Upper lobe of right lung (tissue), 1 donor: Measurements from ENCODE around the gene PIK3CD. TPM values are rescaled to one million over a fixed set of nuclear protein-coding genes. Genes with fewer than 3 reads are reported as not detected.
A peak's percentile ranks its signal among the peaks of the same experiment; 100 is the strongest.

Source experiments
- ATAC-seq: fragments of 200-7000 bp; cut with Tn5 transposase; one replicate; pipeline ENCODE4 v1.9.1; 2020; ENCODE audit warnings: mild to moderate bottlenecking, moderate library complexity
- DNase-seq: peaks from one replicate; pipeline ENCODE4 v3.0.0-alpha.2; 2020
- H3K27ac ChIP-seq: fragments of 200-600 bp; one replicate; pipeline ENCODE4 v1.8.0; 2022
- H3K27me3 ChIP-seq: fragments of 200-600 bp; one replicate; pipeline ENCODE4 v1.8.0; 2022; ENCODE audit warnings: mild to moderate bottlenecking
- H3K36me3 ChIP-seq: fragments of 200-600 bp; one replicate; pipeline ENCODE4 v1.8.0; 2022
- H3K4me1 ChIP-seq: fragments of 200-600 bp; one replicate; pipeline ENCODE4 v1.8.0; 2022
- H3K4me3 ChIP-seq: fragments of 200-600 bp; one replicate; pipeline ENCODE4 v1.8.0; 2022; ENCODE audit warnings: mild to moderate bottlenecking
- H3K9me3 ChIP-seq: fragments of 200-600 bp; one replicate; pipeline ENCODE4 v1.8.0; 2022
- CTCF ChIP-seq: fragments of 200-600 bp; IDR thresholded peaks from one replicate; pipeline ENCODE4 v1.8.0; 2022; ENCODE audit warnings: antibody characterized with exemption
- intact Hi-C: fragments of 100-400 bp; cut with DNase I; formaldehyde crosslinking; loops from one replicate; pipeline ENCODE4 v1.11.0; 2022
- total RNA-seq: library from RNA; stranded (reverse); fragmentation: NEBNext Ultra II Directional; extraction: Animal tissue kit (Norgen Biotek cat#: 25700); gene quantifications from one replicate; pipeline ENCODE4 v1.2.1, GENCODE V29; 2021
- donor health status: DM: no; HTN: yes; CAD: no; lungs with severe emphysema.

The PIK3CD gene
- total RNA-seq, 1 donor from 2014 or later = 18.2 TPM

- intact Hi-C loops = no loop called here
- no peaks in the 10 kb centered on the region for H3K9me3 ChIP-seq
Observed at GRCh38 chr1:9729523-9729922, 78.0 kb downstream of the PIK3CD start.

GRCh38 chr1:9730096-9730901 is 78.8 kb downstream of the PIK3CD start:
- no peaks in the 10 kb centered on the region for H3K4me1 ChIP-seq
- no peaks in the 10 kb centered on the region for H3K27me3 ChIP-seq
- peaks cover 93% of the 10 kb centered on the region for H3K36me3 ChIP-seq
- H3K9me3 ChIP-seq = no peaks in the 10 kb centered on the region
- no peak for TF ChIP-seq CTCF
- peak; percentile 85 for DNase-seq
- no peak overlapping the region for H3K4me3 ChIP-seq
- peak; percentile 90 for ATAC-seq
- no peak overlapping the region for H3K27ac ChIP-seq
- intact Hi-C loops = no loop called here

More at GRCh38 chr1:9729523-9729922, 78.0 kb downstream of the PIK3CD start:
- Histone ChIP-seq H3K27ac (no peak overlapping the region), H3K4me3 (no peak overlapping the region), H3K27me3 (no peaks in the 10 kb centered on the region), H3K36me3 (peaks cover 85% of the 10 kb centered on the region), H3K4me1 (no peaks in the 10 kb centered on the region)
- no peak for ATAC-seq
- no peak for DNase-seq
- TF ChIP-seq CTCF = no peak

GRCh38 chr1:9731051-9731537 is 79.6 kb downstream of the PIK3CD start:
- DNase-seq (no peak), ATAC-seq (no peak)
- Histone ChIP-seq H3K27me3 (no peaks in the 10 kb centered on the region), H3K4me3 (no peak overlapping the region), H3K4me1 (no peaks in the 10 kb centered on the region), H3K9me3 (no peaks in the 10 kb centered on the region), H3K36me3 (peaks cover 95% of the 10 kb centered on the region), H3K27ac (no peak overlapping the region)
- no peak for TF ChIP-seq CTCF
- intact Hi-C loops = no loop called here

GRCh38 chr1:9731561-9731960 is 80.0 kb downstream of the PIK3CD start:
- H3K27me3 ChIP-seq = no peaks in the 10 kb centered on the region
- H3K27ac ChIP-seq = no peak overlapping the region
- intact Hi-C loops = no loop called here
- no peak for TF ChIP-seq CTCF
- no peaks in the 10 kb centered on the region for H3K9me3 ChIP-seq
- no peak overlapping the region for H3K4me3 ChIP-seq
- H3K36me3 ChIP-seq = peaks cover 98% of the 10 kb centered on the region
- DNase-seq = no peak
- ATAC-seq = no peak
- no peaks in the 10 kb centered on the region for H3K4me1 ChIP-seq

GRCh38 chr1:9732123-9732971 is 80.8 kb downstream of the PIK3CD start:
- Histone ChIP-seq H3K27ac (no peak overlapping the region), H3K36me3 (peaks cover 97% of the 10 kb centered on the region), H3K27me3 (no peaks in the 10 kb centered on the region), H3K4me1 (no peaks in the 10 kb centered on the region), H3K4me3 (no peak overlapping the region), H3K9me3 (no peaks in the 10 kb centered on the region)
- intact Hi-C loops = no loop called here
- DNase-seq = no peak
- TF ChIP-seq CTCF = no peak
- no peak for ATAC-seq
